ENCODE results near the gene ANGPTL4. TPM values are rescaled to one million over a fixed set of nuclear protein-coding genes. Genes with fewer than 3 reads are reported as not detected.

Gene ANGPTL4
- total and polyA plus RNA-seq, 2 of the 13 experiments (the other 11 are each of a cell fraction or from before 2014, with no cell fraction given) = 0.80 to 21.7 TPM

DNA sequence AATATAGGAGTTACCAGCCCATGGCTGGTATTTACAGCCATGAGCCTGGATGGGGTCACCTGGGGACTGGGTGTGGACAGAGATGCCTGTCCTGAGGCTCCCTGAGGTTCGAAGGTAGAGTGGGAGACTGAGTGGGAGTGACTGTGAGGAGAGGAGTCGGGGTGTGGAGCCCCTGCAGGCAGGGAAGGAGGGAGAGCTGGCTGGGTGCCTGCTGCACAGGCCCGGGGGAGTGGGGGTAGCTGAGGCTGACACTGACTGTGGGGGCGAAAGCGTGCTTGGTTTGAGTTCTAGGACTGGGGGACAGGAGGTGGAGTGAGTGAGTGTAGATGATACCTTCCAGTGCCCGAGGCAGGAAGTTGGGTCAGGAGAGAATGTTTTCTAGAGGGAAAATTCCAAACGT, 33.3 kb downstream of the ANGPTL4 start:
- DNase-seq (ENCODE audit: low spot score) (no peak), ATAC-seq (no peak), FAIRE-seq (no peak)
- peaks cover 4% of the 10 kb centered on the region for H4K20me1 ChIP-seq (ENCODE audit: insufficient read depth, low read length)
- WGBS (ENCODE audit: low lambda C conversion rate) = 89% methylated on average over 7 of the region's 7 CpGs
- H3K27me3 ChIP-seq (ENCODE audit: control insufficient read depth in 1 of 2, insufficient read depth in 2 of 2, low read length in 2 of 2) = no peaks in the 10 kb centered on the region
- no peak overlapping the region for H3K9ac ChIP-seq (ENCODE audit: insufficient read depth, low read depth, low read length)
- H3K4me1 ChIP-seq (ENCODE audit: insufficient read depth, low read length) = peaks cover 51% of the 10 kb centered on the region
- BruUV-seq (replicated peaks) = no TSS peak
- in situ Hi-C loops (cut with HindIII; ENCODE audit: extremely low pct_ligation_motif_present, low pct_unique_long_range_greater_than_20kb) (loop anchor here (5.0 kb wide), 1 partner anchor 45 kb away; no protein-coding TSS in a partner anchor), intact Hi-C loops (cut with micrococcal nuclease; ENCODE audit: unreplicated experiment) (no loop called here)
- ChIA-PET CTCF (ENCODE audit: low intra/inter-chr PET ratio, low total read pairs) (interaction anchor here (1.5 to 2.7 kb wide), 2 partner anchors 43 to 50 kb away, joined by 5 to 35 read pairs; no protein-coding TSS in a partner anchor), POLR2A (no interaction called here)
- H2AFZ ChIP-seq (ENCODE audit: low read length) = no peak overlapping the region
- no peaks in the 10 kb centered on the region for H3K9me3 ChIP-seq (ENCODE audit: low read length)
- H3K36me3 ChIP-seq (replicated peaks in 1 of 2; ENCODE audit: control insufficient read depth in 1 of 2, insufficient read depth in 2 of 2, low read length in 2 of 2) = peaks cover 2 to 13% of the 10 kb centered on the region in 2 experiments; a peak in 3 of 5 replicates
- H3K4me3 ChIP-seq (replicated peaks in 1 of 3; ENCODE audit: insufficient read depth in 1 of 3, low read depth in 2 of 3, low read length in 3 of 3) = no peak overlapping the region
- H3K27ac ChIP-seq (ENCODE audit: extremely low read length, insufficient read depth, low read length) = no peak overlapping the region
- TF ChIP-seq ZNF816 (CRISPR knock-in tag; IDR thresholded peaks at IDR 0.05; ENCODE audit: borderline replicate concordance) (no peak), ZNF570 (CRISPR knock-in tag; IDR thresholded peaks at IDR 0.05; ENCODE audit: borderline replicate concordance) (no peak), ZBTB7B (CRISPR knock-in tag; IDR thresholded peaks at IDR 0.05) (no peak), SMAD3 (CRISPR knock-in tag; IDR thresholded peaks at IDR 0.05) (no peak), ZNF644 (CRISPR knock-in tag; IDR thresholded peaks at IDR 0.05; ENCODE audit: low read depth) (no peak), MED13 (CRISPR knock-in tag; IDR thresholded peaks at IDR 0.05) (no peak), TCF7 (IDR thresholded peaks at IDR 0.05; ENCODE audit: low read depth) (no peak)
- TF ChIP-seq, protein P1, sequence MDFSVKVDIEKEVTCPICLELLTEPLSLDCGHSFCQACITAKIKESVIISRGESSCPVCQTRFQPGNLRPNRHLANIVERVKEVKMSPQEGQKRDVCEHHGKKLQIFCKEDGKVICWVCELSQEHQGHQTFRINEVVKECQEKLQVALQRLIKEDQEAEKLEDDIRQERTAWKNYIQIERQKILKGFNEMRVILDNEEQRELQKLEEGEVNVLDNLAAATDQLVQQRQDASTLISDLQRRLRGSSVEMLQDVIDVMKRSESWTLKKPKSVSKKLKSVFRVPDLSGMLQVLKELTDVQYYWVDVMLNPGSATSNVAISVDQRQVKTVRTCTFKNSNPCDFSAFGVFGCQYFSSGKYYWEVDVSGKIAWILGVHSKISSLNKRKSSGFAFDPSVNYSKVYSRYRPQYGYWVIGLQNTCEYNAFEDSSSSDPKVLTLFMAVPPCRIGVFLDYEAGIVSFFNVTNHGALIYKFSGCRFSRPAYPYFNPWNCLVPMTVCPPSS (IDR thresholded peaks at IDR 0.05) = no peak
- no peak overlapping the region for H3K4me2 ChIP-seq (ENCODE audit: low read depth, low read length)
- peaks cover 41% of the 10 kb centered on the region for H3K79me2 ChIP-seq (ENCODE audit: insufficient read depth, low read length)
